ENCODE measurements around the gene SS18L1.

DNA sequence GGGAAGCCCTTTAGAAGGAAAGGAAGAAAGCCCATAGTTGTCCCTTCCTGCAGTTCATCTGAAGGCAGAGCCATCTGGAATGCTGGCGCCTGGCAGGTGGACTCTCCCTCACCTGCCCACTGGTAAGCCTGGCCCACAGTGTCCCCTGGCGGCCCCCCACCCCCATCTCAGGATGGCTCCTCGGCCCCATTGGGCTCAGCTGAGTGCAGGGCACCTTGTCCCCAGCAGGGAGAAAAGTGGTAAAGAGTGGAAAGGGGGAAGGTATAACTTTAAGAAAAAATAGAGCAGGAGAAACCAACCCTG lies 12.6 kb downstream of the SS18L1 start:
- TF ChIP-seq, protein P1, sequence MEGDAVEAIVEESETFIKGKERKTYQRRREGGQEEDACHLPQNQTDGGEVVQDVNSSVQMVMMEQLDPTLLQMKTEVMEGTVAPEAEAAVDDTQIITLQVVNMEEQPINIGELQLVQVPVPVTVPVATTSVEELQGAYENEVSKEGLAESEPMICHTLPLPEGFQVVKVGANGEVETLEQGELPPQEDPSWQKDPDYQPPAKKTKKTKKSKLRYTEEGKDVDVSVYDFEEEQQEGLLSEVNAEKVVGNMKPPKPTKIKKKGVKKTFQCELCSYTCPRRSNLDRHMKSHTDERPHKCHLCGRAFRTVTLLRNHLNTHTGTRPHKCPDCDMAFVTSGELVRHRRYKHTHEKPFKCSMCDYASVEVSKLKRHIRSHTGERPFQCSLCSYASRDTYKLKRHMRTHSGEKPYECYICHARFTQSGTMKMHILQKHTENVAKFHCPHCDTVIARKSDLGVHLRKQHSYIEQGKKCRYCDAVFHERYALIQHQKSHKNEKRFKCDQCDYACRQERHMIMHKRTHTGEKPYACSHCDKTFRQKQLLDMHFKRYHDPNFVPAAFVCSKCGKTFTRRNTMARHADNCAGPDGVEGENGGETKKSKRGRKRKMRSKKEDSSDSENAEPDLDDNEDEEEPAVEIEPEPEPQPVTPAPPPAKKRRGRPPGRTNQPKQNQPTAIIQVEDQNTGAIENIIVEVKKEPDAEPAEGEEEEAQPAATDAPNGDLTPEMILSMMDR (conservative IDR thresholded peaks at IDR 0.05; ENCODE audit: low read length) = no peak
- TF ChIP-seq EZH2phosphoT487 (IDR thresholded peaks at IDR 0.05; ENCODE audit: borderline replicate concordance) = no peak
